ENCODE data around the gene PLXNB2.

PLXNB2 gene

GRCh38 chr22:50294319-50294656 is 13.2 kb downstream of the PLXNB2 start:
- Histone ChIP-seq H3K4me2 (ENCODE audit: insufficient read depth, low read length) (no peak overlapping the region), H3K79me2 (ENCODE audit: insufficient read depth, low read length) (no peaks in the 10 kb centered on the region), H3K9me3 (ENCODE audit: insufficient read depth, low read length, severe bottlenecking) (no peaks in the 10 kb centered on the region), H3K4me3 (ENCODE audit: low read depth in 1 of 2, low read length in 2 of 2) (no peak overlapping the region), H3K36me3 (ENCODE audit: insufficient read depth, low read length) (no peaks in the 10 kb centered on the region), H3K9ac (ENCODE audit: low read depth, low read length) (no peak overlapping the region), H2AFZ (ENCODE audit: low read depth, low read length) (no peak overlapping the region), H3K4me1 (ENCODE audit: insufficient read depth, low read length) (peaks cover 6% of the 10 kb centered on the region), H3K27me3 (ENCODE audit: insufficient read depth, low read length, poor library complexity) (no peaks in the 10 kb centered on the region), H4K20me1 (ENCODE audit: insufficient read depth, low read length) (peaks cover 13% of the 10 kb centered on the region; the same call in 1 of the 2 replicates), H3K27ac (ENCODE audit: low read length) (no peak overlapping the region)
- ATAC-seq (ENCODE audit: insufficient read depth, low read depth) (no peak), DNase-seq (no peak)
- no peak for TF ChIP-seq EZH2 (IDR thresholded peaks at IDR 0.05; ENCODE audit: borderline replicate concordance, low read depth, low read length, severe bottlenecking)
- no peak for TF ChIP-seq CTCF (IDR thresholded peaks at IDR 0.05; ENCODE audit: borderline replicate concordance, extremely low read depth, low read length, poor library complexity, severe bottlenecking)

GRCh38 chr22:50293441-50294318 is 13.8 kb downstream of the PLXNB2 start:
- TF ChIP-seq CTCF (IDR thresholded peaks at IDR 0.05; ENCODE audit: borderline replicate concordance, extremely low read depth, low read length, poor library complexity, severe bottlenecking) (no peak), EZH2 (IDR thresholded peaks at IDR 0.05; ENCODE audit: borderline replicate concordance, low read depth, low read length, severe bottlenecking) (no peak)
- no peak overlapping the region for H3K4me2 ChIP-seq (ENCODE audit: insufficient read depth, low read length)
- ATAC-seq (ENCODE audit: insufficient read depth, low read depth) (peak; percentile 49; the same call in 1 of the 3 replicates), DNase-seq (no peak)
- H3K4me1 ChIP-seq (ENCODE audit: insufficient read depth, low read length): peaks cover 6% of the 10 kb centered on the region
- H4K20me1 ChIP-seq (ENCODE audit: insufficient read depth, low read length): peaks cover 17% of the 10 kb centered on the region; the same call in 1 of the 2 replicates
- H3K27me3 ChIP-seq (ENCODE audit: insufficient read depth, low read length, poor library complexity): no peaks in the 10 kb centered on the region
- H2AFZ ChIP-seq (ENCODE audit: low read depth, low read length): no peak overlapping the region
- H3K9me3 ChIP-seq (ENCODE audit: insufficient read depth, low read length, severe bottlenecking): no peaks in the 10 kb centered on the region
- H3K4me3 ChIP-seq (ENCODE audit: low read depth in 1 of 2, low read length in 2 of 2): no peak overlapping the region
- H3K36me3 ChIP-seq (ENCODE audit: insufficient read depth, low read length): no peaks in the 10 kb centered on the region
- H3K27ac ChIP-seq (ENCODE audit: low read length): no peak overlapping the region
- H3K9ac ChIP-seq (ENCODE audit: low read depth, low read length): no peak overlapping the region
- H3K79me2 ChIP-seq (ENCODE audit: insufficient read depth, low read length): no peaks in the 10 kb centered on the region

- no peaks in the 10 kb centered on the region for H3K27me3 ChIP-seq (ENCODE audit: insufficient read depth, low read length, poor library complexity)
- TF ChIP-seq EZH2 (IDR thresholded peaks at IDR 0.05; ENCODE audit: borderline replicate concordance, low read depth, low read length, severe bottlenecking): no peak
- no peak for TF ChIP-seq CTCF (IDR thresholded peaks at IDR 0.05; ENCODE audit: borderline replicate concordance, extremely low read depth, low read length, poor library complexity, severe bottlenecking)
- H3K4me2 ChIP-seq (ENCODE audit: insufficient read depth, low read length): no peak overlapping the region
- H2AFZ ChIP-seq (ENCODE audit: low read depth, low read length): no peak overlapping the region
- no peaks in the 10 kb centered on the region for H3K79me2 ChIP-seq (ENCODE audit: insufficient read depth, low read length)
- DNase-seq (no peak), ATAC-seq (ENCODE audit: insufficient read depth, low read depth) (0 out of 3 replicates have a peak, but pooled peaks have one; percentile 32)
- no peak overlapping the region for H3K27ac ChIP-seq (ENCODE audit: low read length)
- no peaks in the 10 kb centered on the region for H3K36me3 ChIP-seq (ENCODE audit: insufficient read depth, low read length)
- peaks cover 18% of the 10 kb centered on the region; the same call in 1 of the 2 replicates for H4K20me1 ChIP-seq (ENCODE audit: insufficient read depth, low read length)
- H3K4me3 ChIP-seq (ENCODE audit: low read depth in 1 of 2, low read length in 2 of 2): no peak overlapping the region
- no peak overlapping the region for H3K9ac ChIP-seq (ENCODE audit: low read depth, low read length)
- H3K9me3 ChIP-seq (ENCODE audit: insufficient read depth, low read length, severe bottlenecking): no peaks in the 10 kb centered on the region
- peaks cover 6% of the 10 kb centered on the region for H3K4me1 ChIP-seq (ENCODE audit: insufficient read depth, low read length)
These were observed 14.6 kb downstream of the PLXNB2 start for GRCh38 chr22:50292643-50293440.

Measured in DND-41 (cell line).